Measurements from ENCODE around the gene EGFL6. TPM values are rescaled to one million over a fixed set of nuclear protein-coding genes. Genes with fewer than 3 reads are reported as not detected.

The EGFL6 gene
- total RNA-seq, 4 donors from 2014 or later: 11.6 to 90.1 (median 31.0) TPM; not detected in 1

GRCh38 chrX:13565511-13565910 lies 3.9 kb upstream of the EGFL6 start:
- no peak for TF ChIP-seq CTCF (IDR thresholded peaks at IDR 0.05; ENCODE audit: low read depth)

GRCh38 chrX:13570261-13570605 lies 832 bp downstream of the EGFL6 start:
- TF ChIP-seq CTCF (IDR thresholded peaks at IDR 0.05; ENCODE audit: low read depth): no peak

- TF ChIP-seq CTCF (IDR thresholded peaks at IDR 0.05; ENCODE audit: low read depth): no peak
Observed at GRCh38 chrX:13571136-13571535, 1.7 kb downstream of the EGFL6 start.

GRCh38 chrX:13574600-13574999 lies 5.2 kb downstream of the EGFL6 start:
- no peak for TF ChIP-seq CTCF (IDR thresholded peaks at IDR 0.05; ENCODE audit: low read depth)

GRCh38 chrX:13579661-13580060 lies 10.3 kb downstream of the EGFL6 start:
- no peak for TF ChIP-seq CTCF (IDR thresholded peaks at IDR 0.05; ENCODE audit: low read depth)

GRCh38 chrX:13581554-13581953 lies 12.2 kb downstream of the EGFL6 start:
- TF ChIP-seq CTCF (IDR thresholded peaks at IDR 0.05; ENCODE audit: low read depth): no peak

GRCh38 chrX:13587786-13588477 lies 18.5 kb downstream of the EGFL6 start:
- no peak for TF ChIP-seq CTCF (IDR thresholded peaks at IDR 0.05; ENCODE audit: low read depth)

Measured in subcutaneous adipose tissue (tissue), 4 donors.